Endothelial cell of umbilical vein (primary cell): ENCODE results near the gene PTGES3L. TPM values are rescaled to one million over a fixed set of nuclear protein-coding genes. Genes with fewer than 3 reads are reported as not detected.
"Not testable (repeated sequence)": the region's sequence is repeated elsewhere in the genome, so short reads cannot be mapped to it uniquely, and the experiment has no call there.

Experiments used
- BruUV-seq: library from RNA; stranded (reverse); fragments of 400-500 nt; replicated peaks from 2 replicates; lab custom pipeline; 2021; lab: Mats Ljungman, UMichigan
- CTCF ChIA-PET: fragments of 300-600, 350-600 bp; sonication (Branson Sonifier 250); formaldehyde crosslinking; loops from one replicate; lab custom pipeline; 2021; ENCODE audit warnings: antibody characterized with exemption, inconsistent platforms; lab: Charles Lee
- POLR2A ChIA-PET: fragments of 300-600, 350-600 bp; sonication (Branson Sonifier 250); formaldehyde crosslinking; loops from one replicate; lab custom pipeline; 2021; ENCODE audit warnings: antibody characterized with exemption, inconsistent platforms; lab: Charles Lee
- DNase-seq: peaks from one replicate; pipeline ENCODE4 v3.0.0-alpha.2; 2011; ENCODE audit warnings: low read depth, low spot score
- FAIRE-seq: peaks from 2 replicates; lab custom pipeline; 2011; peaks lifted over from hg19 to GRCh38; lab: Jason Lieb, UNC
- H2AFZ ChIP-seq: 2 replicates; pipeline ENCODE4 v1.6.0; 2012; ENCODE audit warnings: low read depth, low read length, control low read depth, inconsistent platforms
- H3K27ac ChIP-seq: 2 replicates; pipeline ENCODE4 v1.5.1; 2011; ENCODE audit warnings: low read depth, mild to moderate bottlenecking, control low read depth, low read length, moderate library complexity; ENCODE audit not compliant: insufficient read depth
- H3K27me3 ChIP-seq, 2 experiments: 2 replicates each; pipeline versions ENCODE4 v1.6.0 to v1.6.1; 2011; ENCODE audit warnings: low read length in 2 of 2, mixed read lengths in 1 of 2; ENCODE audit not compliant: control insufficient read depth in 2 of 2, insufficient read depth in 2 of 2
- H3K36me3 ChIP-seq, 2 experiments: 2 replicates in 1 of 2; 3 replicates in 1 of 2; pipeline ENCODE4 v1.5.1; 2011; ENCODE audit warnings: low read length in 2 of 2, mild to moderate bottlenecking in 1 of 2, moderate library complexity in 1 of 2; ENCODE audit not compliant: control insufficient read depth in 2 of 2, insufficient read depth in 2 of 2; ENCODE audit errors: extremely low read depth in 1 of 2
- H3K4me1 ChIP-seq: 3 replicates; pipeline ENCODE4 v1.5.1; 2011; ENCODE audit warnings: mild to moderate bottlenecking, low read length; ENCODE audit not compliant: control insufficient read depth, insufficient read depth; ENCODE audit errors: extremely low read depth
- H3K4me2 ChIP-seq: 2 replicates; pipeline ENCODE4 v1.6.1; 2011; ENCODE audit warnings: low read length, control low read depth, mixed read lengths; ENCODE audit not compliant: insufficient read depth
- H3K4me3 ChIP-seq, 3 experiments: fragments of 200-600 bp in 1 of 3; sonication (generic), shearing (Covaris generic) in 1 of 3; replicated peaks in 1 of 3; 2 replicates each; pipeline ENCODE4 v1.5.1; 2011 to 2016; ENCODE audit warnings: control low read depth in 3 of 3, low read length in 3 of 3, mild to moderate bottlenecking in 2 of 3, inconsistent platforms in 1 of 3, low read depth in 1 of 3, moderate library complexity in 1 of 3; ENCODE audit not compliant: insufficient read depth in 1 of 3
- H3K79me2 ChIP-seq: 2 replicates; pipeline ENCODE4 v1.6.0; 2012; ENCODE audit warnings: low read length, inconsistent platforms; ENCODE audit not compliant: control insufficient read depth, insufficient read depth
- H3K9ac ChIP-seq: replicated peaks from 2 replicates; pipeline ENCODE3; 2011; ENCODE audit warnings: low read length, control low read depth; ENCODE audit not compliant: insufficient read depth; ENCODE audit errors: extremely low read depth
- H3K9me1 ChIP-seq: replicated peaks from 3 replicates; pipeline ENCODE4 v1.6.0; 2011; ENCODE audit warnings: mild to moderate bottlenecking, low read length; ENCODE audit not compliant: control insufficient read depth, insufficient read depth; ENCODE audit errors: extremely low read depth
- H3K9me3 ChIP-seq: replicated peaks from 2 replicates; pipeline ENCODE4 v1.5.1; 2012; ENCODE audit warnings: low read length, inconsistent platforms; ENCODE audit not compliant: control insufficient read depth, insufficient read depth
- H4K20me1 ChIP-seq: replicated peaks from 2 replicates; pipeline ENCODE3; 2011; ENCODE audit warnings: mild to moderate bottlenecking, low read length; ENCODE audit not compliant: control insufficient read depth, insufficient read depth; ENCODE audit errors: extremely low read depth
- CTCF ChIP-seq, 2 donors: IDR thresholded peaks; 1 replicate in 1 of 2; 2 replicates in 1 of 2; pipeline ENCODE4 v1.5.1; 2011; ENCODE audit warnings: low read length in 2 of 2, mild to moderate bottlenecking in 2 of 2, moderate library complexity in 2 of 2, control low read depth in 1 of 2, inconsistent platforms in 1 of 2, low read depth in 1 of 2; ENCODE audit not compliant: insufficient read depth in 1 of 2; ENCODE audit errors: extremely low read depth in 1 of 2
- MAX ChIP-seq: IDR thresholded peaks from 2 replicates; pipeline ENCODE4 v1.6.1; 2011; ENCODE audit not compliant: insufficient read depth, insufficient read length
- POLR2A ChIP-seq: IDR thresholded peaks from 2 replicates; pipeline ENCODE4 v1.6.1; 2012; ENCODE audit warnings: low read depth, mild to moderate bottlenecking, control low read depth, low read length
- POLR2AphosphoS5 ChIP-seq: IDR thresholded peaks from 2 replicates; pipeline ENCODE4 v1.6.1; 2012; ENCODE audit warnings: low read depth, mild to moderate bottlenecking, control low read depth, low read length, moderate library complexity; ENCODE audit not compliant: insufficient read depth
- dilution Hi-C: fragments of 300-500 bp; cut with MboI; formaldehyde crosslinking; loops from one replicate; pipeline ENCODE4 v1.15.0; 2019; ENCODE audit warnings: low sequenced_read_pairs; ENCODE audit not compliant: extremely low pct_ligation_motif_present
- intact Hi-C: fragments of 100-400 bp; cut with micrococcal nuclease; formaldehyde crosslinking; loops from one replicate; pipeline ENCODE4 v1.10.0; 2022
- polyA plus RNA-seq, 4 experiments: library from polyadenylated mRNA; depleted of rRNA in 3 of 4; stranded (reverse) in 3 of 4; unstranded in 1 of 4; fragments of >200 nt; gene quantifications; 2 replicates each; pipeline versions ENCODE4 v1.2.1 to v1.2.3, GENCODE V29; 2011 to 2012; ENCODE audit warnings: missing spikeins in 1 of 4
- total RNA-seq: library from RNA; stranded (reverse); gene quantifications from 2 replicates; pipeline ENCODE4 v1.2.3, GENCODE V29; 2021

The PTGES3L gene
- total and polyA plus RNA-seq, 2 donors (not counting 3 experiments of a cell fraction or from before 2014, with no cell fraction given): 0.23 TPM; not detected in 1

GRCh38 chr17:42980274-42980765 is 440 bp upstream of the PTGES3L start, which contains the start of gene RUNDC1:
Gene RUNDC1, plus strand, starts transcription at chr17:42980565. Its CDS starts 12 bp downstream, at chr17:42980577.
- no peaks in the 10 kb centered on the region for H3K9me3 ChIP-seq
- H4K20me1 ChIP-seq: no peaks in the 10 kb centered on the region
- no peaks in the 10 kb centered on the region for H3K27me3 ChIP-seq
- peak within 1 kb of the TSS; percentile 1 for H3K27ac ChIP-seq
- H3K36me3 ChIP-seq: no peaks in the 10 kb centered on the region
- no TSS peak for BruUV-seq
- ChIA-PET CTCF (interaction anchor here (2.2 kb wide), 1 partner anchor 18 kb away, joined by 15 read pairs; the partner anchor contains the start of gene RPL27), POLR2A (no interaction called here)
- peaks cover 15% of the 10 kb centered on the region for H3K79me2 ChIP-seq
- dilution Hi-C loops (no loop called here), intact Hi-C loops (loop anchor here (1.0 to 2.0 kb wide), 2 partner anchors 16 to 18 kb away; partner anchors contain the start of genes AARSD1 and RPL27)
- no peaks in the 10 kb centered on the region for H3K9me1 ChIP-seq
- no peak for TF ChIP-seq CTCF (IDR thresholded peaks at IDR 0.05; ENCODE audit: extremely low read depth in 1 of 2, insufficient read depth in 1 of 2, low read depth in 1 of 2, low read length in 2 of 2)
- TF ChIP-seq POLR2A: peak; percentile 79
- TF ChIP-seq MAX: peak; percentile 13
- TF ChIP-seq POLR2AphosphoS5: peak; percentile 45
- peaks cover 23% of the 10 kb centered on the region for H3K4me1 ChIP-seq
- H3K4me3 ChIP-seq: peak within 1 kb of the TSS; percentile 10 to 88 (median 11)
- H3K9ac ChIP-seq: peak within 1 kb of the TSS; percentile 42
- peak within 1 kb of the TSS; percentile 70 for H2AFZ ChIP-seq
- FAIRE-seq: peak; percentile 86
- H3K4me2 ChIP-seq: peak within 1 kb of the TSS; percentile 59
- peak; percentile 85 for DNase-seq

- H3K4me2 ChIP-seq, H3K36me3 ChIP-seq, H3K79me2 ChIP-seq, BruUV-seq, H3K9me1 ChIP-seq, H3K4me3 ChIP-seq, H3K27me3 ChIP-seq, H2AFZ ChIP-seq, H4K20me1 ChIP-seq, H3K9me3 ChIP-seq, POLR2A ChIA-PET, H3K4me1 ChIP-seq, dilution Hi-C loops, H3K27ac ChIP-seq, DNase-seq, FAIRE-seq, intact Hi-C loops, H3K9ac ChIP-seq: not testable (repeated sequence)
- CTCF ChIA-PET: interaction anchor here (0.7 to 1.0 kb wide), 2 partner anchors 8 to 22 kb away, joined by 3 to 4 read pairs; partner anchors contain the start of gene RPL27
Observed at GRCh38 chr17:42975701-42976100, 4.2 kb downstream of the PTGES3L start.
